Stomach (tissue), 19 donors: ENCODE measurements around the gene GPC4. TPM values are rescaled to one million over a fixed set of nuclear protein-coding genes. Genes with fewer than 3 reads are reported as not detected.

ENCODE experiments used
- DNase-seq, 2 donors: peaks; one replicate each; pipeline versions ENCODE4 v3.0.0 to v3.0.0-alpha.2; 2013 to 2019
- H3K27ac ChIP-seq, 5 donors: fragments of 200-600 bp in 4 of 5; sonication (generic) in 4 of 5; one replicate each; pipeline ENCODE4 v1.5.1; 2013 to 2019; ENCODE audit warnings: mild to moderate bottlenecking in 1 of 5, moderate library complexity in 1 of 5
- H3K27me3 ChIP-seq, 3 donors: fragments of 200-600 bp; sonication (generic); one replicate each; pipeline ENCODE4 v1.5.1; 2017 to 2019; ENCODE audit warnings: mixed run types in 1 of 3
- H3K36me3 ChIP-seq, 4 donors: fragments of 200-600 bp; sonication (generic); 1 replicate in 3 of 4; 2 replicates in 1 of 4; pipeline ENCODE4 v1.5.1; 2016 to 2019
- H3K4me1 ChIP-seq, 4 donors: fragments of 200-600 bp; sonication (generic); one replicate each; pipeline ENCODE4 v1.5.1; 2016 to 2019
- H3K4me3 ChIP-seq, 4 donors: fragments of 200-600 bp; sonication (generic) in 3 of 4; one replicate each; pipeline ENCODE4 v1.5.1; 2016 to 2019; ENCODE audit warnings: mild to moderate bottlenecking in 1 of 4
- H3K9me3 ChIP-seq, 4 donors: fragments of 200-600 bp; sonication (generic); one replicate each; pipeline ENCODE4 v1.5.1; 2016 to 2019
- EP300 ChIP-seq: sonication (generic); formaldehyde crosslinking; IDR thresholded peaks from one replicate; pipeline ENCODE4 v1.6.1; 2017; ENCODE audit warnings: antibody characterized with exemption
- POLR2A ChIP-seq, 4 donors: fragments of 450-650 bp; IDR thresholded peaks; one replicate each; pipeline ENCODE4 v1.6.1; 2016; ENCODE audit warnings: antibody characterized with exemption in 4 of 4, control low read depth in 2 of 4, mild to moderate bottlenecking in 1 of 4, moderate library complexity in 1 of 4
- POLR2AphosphoS5 ChIP-seq, 3 donors: sonication (generic); formaldehyde crosslinking; IDR thresholded peaks; one replicate each; pipeline ENCODE4 v1.6.1; 2016; ENCODE audit warnings: antibody characterized with exemption in 3 of 3
- WGBS, 5 donors: extraction: QIAGEN DNeasy Blood & Tissue Kit in 3 of 5; methylation state at CpG; one replicate each; pipeline versions ENCODE4 v1.1.5 to v1.1.7; 2013 to 2018; 5-methylcytosine and 5-hydroxymethylcytosine counted together
- intact Hi-C: fragments of 100-400 bp; cut with DNase I; formaldehyde crosslinking; loops from one replicate; pipeline ENCODE4 v1.15.1; 2023; ENCODE audit warnings: low total_unique reads
- long read RNA-seq, 10 donors: transcript quantifications; one replicate each; lab custom pipeline, GENCODE V29; 2026
- polyA plus RNA-seq, 3 donors: library from polyadenylated mRNA; stranded (reverse); fragments of 200-250 nt; gene quantifications; one replicate each; pipeline ENCODE4 v1.2.3, GENCODE V29; 2013
- total RNA-seq, 5 donors: library from RNA; depleted of rRNA; stranded (reverse); fragments of >200 nt; gene quantifications; one replicate each; pipeline versions ENCODE4 v1.1.0 to v1.2.3, GENCODE V29; 2014 to 2016
- TF ChIP-seq, protein P1 (sequence below), 7 experiments: fragments of 450-650 bp in 4 of 7; fragments of 200-600 bp in 3 of 7; sonication (generic) in 3 of 7; IDR thresholded peaks; one replicate each; pipeline ENCODE4 v1.5.1; 2016 to 2019; ENCODE audit warnings: antibody characterized with exemption in 7 of 7, control low read depth in 2 of 7, mild to moderate bottlenecking in 1 of 7
- donor health status: healthy with polysubstance abuse.
- donor health status: Bipolar disorder and iron deficiency.
- donor health status: healthy.

GPC4 gene
- total RNA-seq (10 to 100 TPM; 14.1 to 32.1 (median 22.2) TPM), polyA plus RNA-seq (1 to 10 TPM; 3.5 to 9.2 (median 4.5) TPM)
- long read RNA-seq, donor 1, full-length matches to known transcripts = 3 of 3 reads
- long read RNA-seq, donor 1, partial matches to known transcripts = 0 of 3 reads
- long read RNA-seq, donor 1, other reads (novel, unspliced or antisense) = 0 of 3 reads
- long read RNA-seq, donor 2, full-length matches to known transcripts = 7 of 7 reads
- long read RNA-seq, donor 2, partial matches to known transcripts = 0 of 7 reads
- long read RNA-seq, donor 2, other reads (novel, unspliced or antisense) = 0 of 7 reads
- long read RNA-seq, donor 3, full-length matches to known transcripts = 1 of 1 reads
- long read RNA-seq, donor 3, partial matches to known transcripts = 0 of 1 reads
- long read RNA-seq, donor 3, other reads (novel, unspliced or antisense) = 0 of 1 reads
- long read RNA-seq, donor 4, full-length matches to known transcripts = 1 of 1 reads
- long read RNA-seq, donor 4, partial matches to known transcripts = 0 of 1 reads
- long read RNA-seq, donor 4, other reads (novel, unspliced or antisense) = 0 of 1 reads
- long read RNA-seq, donor 5, full-length matches to known transcripts = 9 of 9 reads
- long read RNA-seq, donor 5, partial matches to known transcripts = 0 of 9 reads
- long read RNA-seq, donor 5, other reads (novel, unspliced or antisense) = 0 of 9 reads
- long read RNA-seq, donor 6, full-length matches to known transcripts = 13 of 34 reads
- long read RNA-seq, donor 6, partial matches to known transcripts = 21 of 34 reads
- long read RNA-seq, donor 6, other reads (novel, unspliced or antisense) = 0 of 34 reads
- long read RNA-seq, donor 7, full-length matches to known transcripts = 7 of 7 reads
- long read RNA-seq, donor 7, partial matches to known transcripts = 0 of 7 reads
- long read RNA-seq, donor 7, other reads (novel, unspliced or antisense) = 0 of 7 reads
- long read RNA-seq, donor 8, full-length matches to known transcripts = 8 of 8 reads
- long read RNA-seq, donor 8, partial matches to known transcripts = 0 of 8 reads
- long read RNA-seq, donor 8, other reads (novel, unspliced or antisense) = 0 of 8 reads
- long read RNA-seq, donor 9, full-length matches to known transcripts = 3 of 3 reads
- long read RNA-seq, donor 9, partial matches to known transcripts = 0 of 3 reads
- long read RNA-seq, donor 9, other reads (novel, unspliced or antisense) = 0 of 3 reads
- long read RNA-seq, donor 10, full-length matches to known transcripts = 1 of 1 reads
- long read RNA-seq, donor 10, partial matches to known transcripts = 0 of 1 reads
- long read RNA-seq, donor 10, other reads (novel, unspliced or antisense) = 0 of 1 reads

DNA sequence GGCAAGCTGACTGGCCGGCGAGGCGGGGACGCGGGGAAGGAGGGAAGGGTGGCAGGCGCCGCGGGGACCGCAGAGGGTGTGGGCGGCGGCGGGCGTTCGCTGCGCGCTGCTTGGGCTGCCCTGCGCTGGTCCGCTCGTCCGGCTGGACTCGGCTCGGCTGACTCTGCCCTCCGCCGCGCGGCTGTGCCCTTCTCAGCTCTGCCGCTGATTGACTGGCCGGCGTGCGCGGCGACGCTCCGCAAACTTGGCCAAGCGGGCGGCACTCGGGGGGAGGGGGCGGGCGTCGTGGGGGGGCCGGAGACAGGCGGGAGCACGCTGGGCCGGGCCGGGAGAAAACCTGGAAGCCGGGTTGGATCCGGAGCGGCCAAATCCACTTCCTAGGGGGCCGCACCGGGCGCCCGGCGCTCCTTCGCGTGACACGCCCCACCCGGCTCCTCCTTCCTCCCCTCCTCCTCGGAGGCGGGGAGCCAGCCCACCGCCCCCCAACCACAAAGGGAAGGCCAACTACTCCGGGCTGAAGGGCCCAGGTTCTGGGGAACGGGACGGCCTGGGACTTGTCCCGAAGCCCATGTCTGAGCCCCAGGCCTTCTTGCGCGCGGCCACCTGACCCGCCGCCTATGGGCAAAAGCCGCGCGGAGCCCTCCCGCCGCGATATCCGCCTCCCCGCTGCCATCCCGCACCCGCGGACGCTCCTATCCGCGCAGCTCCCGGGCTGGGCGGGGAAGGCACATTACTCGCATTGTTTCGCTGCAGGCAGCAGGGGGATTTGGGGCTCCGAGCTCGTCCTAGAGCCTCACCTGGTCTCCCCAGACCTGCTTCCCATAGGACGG, at the start of gene GPC4:
Gene GPC4, minus strand, starts transcription at position 214 of the 830 bp plus-strand sequence. CDS start 524 bp downstream, outside the sequence.
- peak; percentile 70 to 88 for DNase-seq

DNA sequence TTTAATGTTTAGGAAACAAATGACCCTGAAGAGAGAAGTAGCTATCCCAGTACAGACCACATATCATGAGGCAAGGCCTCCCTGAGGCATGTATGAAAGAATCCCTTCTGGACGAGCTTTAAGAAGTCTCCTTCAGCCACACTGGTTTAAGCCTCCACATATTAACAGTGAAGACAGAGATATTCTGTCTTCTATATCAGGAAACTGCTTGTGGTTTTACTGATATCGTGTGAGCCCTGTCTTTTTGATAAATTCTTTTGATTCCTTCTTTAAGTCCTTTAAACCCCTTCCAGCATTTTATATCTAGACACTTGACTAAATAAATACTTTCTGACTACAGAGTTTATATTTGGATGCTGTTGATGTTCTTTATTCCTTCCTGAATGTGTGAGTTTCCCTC, 45.9 kb upstream of the GPC4 start:
- TF ChIP-seq EP300 = no peak
- TF ChIP-seq POLR2A (IDR thresholded peaks at IDR 0.05) = no peak
- TF ChIP-seq, protein P1, sequence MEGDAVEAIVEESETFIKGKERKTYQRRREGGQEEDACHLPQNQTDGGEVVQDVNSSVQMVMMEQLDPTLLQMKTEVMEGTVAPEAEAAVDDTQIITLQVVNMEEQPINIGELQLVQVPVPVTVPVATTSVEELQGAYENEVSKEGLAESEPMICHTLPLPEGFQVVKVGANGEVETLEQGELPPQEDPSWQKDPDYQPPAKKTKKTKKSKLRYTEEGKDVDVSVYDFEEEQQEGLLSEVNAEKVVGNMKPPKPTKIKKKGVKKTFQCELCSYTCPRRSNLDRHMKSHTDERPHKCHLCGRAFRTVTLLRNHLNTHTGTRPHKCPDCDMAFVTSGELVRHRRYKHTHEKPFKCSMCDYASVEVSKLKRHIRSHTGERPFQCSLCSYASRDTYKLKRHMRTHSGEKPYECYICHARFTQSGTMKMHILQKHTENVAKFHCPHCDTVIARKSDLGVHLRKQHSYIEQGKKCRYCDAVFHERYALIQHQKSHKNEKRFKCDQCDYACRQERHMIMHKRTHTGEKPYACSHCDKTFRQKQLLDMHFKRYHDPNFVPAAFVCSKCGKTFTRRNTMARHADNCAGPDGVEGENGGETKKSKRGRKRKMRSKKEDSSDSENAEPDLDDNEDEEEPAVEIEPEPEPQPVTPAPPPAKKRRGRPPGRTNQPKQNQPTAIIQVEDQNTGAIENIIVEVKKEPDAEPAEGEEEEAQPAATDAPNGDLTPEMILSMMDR (IDR thresholded peaks at IDR 0.05) = no peak
- TF ChIP-seq POLR2AphosphoS5 (IDR thresholded peaks at IDR 0.05) = no peak
- Histone ChIP-seq H3K36me3 (no peaks in the 10 kb centered on the region), H3K4me1 (no peaks in the 10 kb centered on the region), H3K27ac (no peak overlapping the region), H3K4me3 (no peak overlapping the region), H3K9me3 (no peaks in the 10 kb centered on the region), H3K27me3 (no peaks in the 10 kb centered on the region)
- no peak for DNase-seq
- WGBS, 5 donors = 37 to 44% (median 41%) methylated on average over 2 of the region's 2 CpGs
- intact Hi-C loops = no loop called here

More for the DNA sequence above, at the start of gene GPC4:
- intact Hi-C loops = no loop called here
- Histone ChIP-seq H3K27ac (peak within 1 kb of the TSS; percentile 65 to 85 (median 76)), H3K27me3 (peaks cover 0 to 28% (median 27%) of the 10 kb centered on the region in 3 donors), H3K4me1 (peaks cover 0 to 8% (median 4%) of the 10 kb centered on the region in 4 donors), H3K4me3 (peak within 1 kb of the TSS; percentile 58 to 68 (median 64)), H3K36me3 (no peaks in the 10 kb centered on the region), H3K9me3 (no peaks in the 10 kb centered on the region)
- TF ChIP-seq POLR2A (IDR thresholded peaks at IDR 0.05) (no peak), POLR2AphosphoS5 (IDR thresholded peaks at IDR 0.05) (peak; percentile 36 to 82 (median 77))
- 1 to 42% (median 3%) methylated on average over 10 to 77 of the region's 90 CpGs for WGBS, 5 donors

DNA sequence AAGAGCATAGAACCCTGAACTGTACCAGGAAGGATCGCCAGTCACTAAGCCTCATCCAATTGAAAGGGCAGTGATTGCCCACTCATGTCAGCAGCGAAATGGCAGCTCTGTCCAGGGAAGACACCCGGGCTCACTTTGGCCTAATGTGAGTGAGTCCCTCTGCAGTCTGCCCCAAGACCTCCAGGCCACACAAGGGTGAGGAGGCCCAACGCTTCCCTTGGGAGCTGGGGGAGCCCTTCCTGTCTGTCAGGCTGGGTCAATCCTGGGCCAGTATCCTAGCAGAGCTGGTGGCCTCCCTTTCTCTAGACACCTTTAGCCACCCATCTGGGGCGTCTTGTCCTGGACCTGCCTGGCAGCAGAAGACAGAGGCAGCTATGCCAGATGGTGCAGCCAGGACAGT, 39.6 kb upstream of the GPC4 start:
- no peak for DNase-seq
- no peak overlapping the region for H3K4me3 ChIP-seq
- 47 to 93% (median 75%) methylated on average over 2 to 5 of the region's 5 CpGs for WGBS, 5 donors
- no peak for TF ChIP-seq POLR2A (IDR thresholded peaks at IDR 0.05)
- TF ChIP-seq, protein P1 (IDR thresholded peaks at IDR 0.05) = no peak
- H3K36me3 ChIP-seq = no peaks in the 10 kb centered on the region
- H3K4me1 ChIP-seq = no peaks in the 10 kb centered on the region
- intact Hi-C loops = no loop called here
- no peaks in the 10 kb centered on the region for H3K27me3 ChIP-seq
- no peaks in the 10 kb centered on the region for H3K9me3 ChIP-seq
- H3K27ac ChIP-seq = no peak overlapping the region

DNA sequence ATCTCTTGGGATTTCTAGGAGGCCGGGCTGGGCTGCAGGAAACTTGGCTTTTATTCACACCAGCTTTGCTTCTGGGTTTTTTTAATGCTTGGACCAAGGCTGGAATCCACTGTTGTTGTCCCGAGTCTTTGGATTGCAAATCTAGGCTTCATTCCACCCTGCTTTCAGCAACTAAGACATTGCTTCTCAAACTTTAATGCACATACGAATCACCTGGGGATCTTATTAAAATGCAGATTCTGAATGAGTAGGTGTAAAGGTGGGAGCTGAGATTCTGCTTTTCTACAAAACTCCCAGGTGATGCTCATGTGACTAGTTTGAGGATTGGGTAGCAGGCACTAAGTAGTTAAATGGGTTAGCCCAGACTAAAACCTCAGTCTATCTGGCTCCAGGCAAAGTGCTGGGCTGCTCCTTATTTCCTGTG, 39.2 kb upstream of the GPC4 start:
- WGBS, 5 donors = 60 to 76% (median 64%) methylated on average over 3 of the region's 3 CpGs
- H3K9me3 ChIP-seq = no peaks in the 10 kb centered on the region
- H3K4me1 ChIP-seq = no peaks in the 10 kb centered on the region
- no peaks in the 10 kb centered on the region for H3K27me3 ChIP-seq
- no peak for DNase-seq
- TF ChIP-seq, protein P1 (IDR thresholded peaks at IDR 0.05) = no peak
- TF ChIP-seq POLR2A (IDR thresholded peaks at IDR 0.05) = no peak
- no peak for TF ChIP-seq EP300
- TF ChIP-seq POLR2AphosphoS5 (IDR thresholded peaks at IDR 0.05) = no peak
- intact Hi-C loops = no loop called here
- no peak overlapping the region for H3K27ac ChIP-seq
- H3K36me3 ChIP-seq = no peaks in the 10 kb centered on the region
- H3K4me3 ChIP-seq = no peak overlapping the region
